OCI-LY1 (cell line): ENCODE measurements around the gene KRTAP9-9.

Experiments used
- CTCF ChIP-seq: fragments of 200-600 bp; sonication (generic), shearing (Covaris generic); IDR thresholded peaks from 2 replicates; pipeline ENCODE4 v1.5.1; 2017; ENCODE audit warnings: mild to moderate bottlenecking, antibody characterized with exemption, low read length, moderate library complexity, mixed read lengths
- EZH2 ChIP-seq: fragments of 200-600 bp; sonication (generic), shearing (Covaris generic); IDR thresholded peaks from 2 replicates; pipeline ENCODE4 v1.8.0; 2017; ENCODE audit warnings: borderline replicate concordance, mixed run types, mild to moderate bottlenecking, antibody characterized with exemption, low read length, moderate library complexity, mixed read lengths

DNA sequence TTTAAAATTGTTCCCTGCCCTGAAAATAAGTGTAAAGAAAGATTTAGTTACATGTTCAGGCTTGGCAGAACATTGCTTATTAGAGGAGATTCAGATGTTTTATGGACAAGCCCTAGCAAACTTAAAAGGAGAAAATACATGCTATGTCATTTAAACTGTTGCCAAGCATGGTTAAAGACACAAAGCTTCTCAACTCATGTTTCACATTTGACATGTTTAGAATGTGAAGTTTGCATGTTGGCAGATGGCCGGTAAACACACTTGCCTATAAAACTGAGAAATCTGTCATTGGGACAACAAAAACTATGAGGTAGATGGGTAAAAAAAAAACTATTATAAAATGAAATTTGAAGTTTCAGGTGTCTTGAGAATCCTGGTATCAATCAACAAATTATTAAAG lies 41.7 kb downstream of the KRTAP9-9 start:
- no peak for TF ChIP-seq CTCF
- TF ChIP-seq EZH2, result no peak
